ENCODE measurements around the gene CANT1. TPM values are rescaled to one million over a fixed set of nuclear protein-coding genes. Genes with fewer than 3 reads are reported as not detected.

Gene CANT1
- total and polyA plus RNA-seq, 9 of the 15 experiments (the other 6 are each of a cell fraction or from before 2014, with no cell fraction given) = 2.7 to 66.4 (median 22.5) TPM

- Histone ChIP-seq H3K9ac (ENCODE audit: insufficient read depth in 1 of 2, low read depth in 2 of 2, low read length in 2 of 2) (no peak overlapping the region), H3K27me3 (ENCODE audit: control insufficient read depth in 2 of 2, insufficient read depth in 2 of 2, low read length in 2 of 2) (peaks cover 45 to 77% of the 10 kb centered on the region in 2 experiments), H4K20me1 (replicated peaks; ENCODE audit: control insufficient read depth, insufficient read depth, low read length) (peaks cover 4% of the 10 kb centered on the region; the same call in 1 of the 2 replicates), H3K36me3 (ENCODE audit: control insufficient read depth, insufficient read depth, low read length) (no peaks in the 10 kb centered on the region), H3K4me2 (ENCODE audit: insufficient read depth, low read length) (no peak overlapping the region), H3K79me2 (ENCODE audit: control insufficient read depth, insufficient read depth, low read length) (no peaks in the 10 kb centered on the region), H3K9me3 (replicated peaks; ENCODE audit: control insufficient read depth, insufficient read depth, low read depth, low read length) (no peaks in the 10 kb centered on the region), H2AFZ (ENCODE audit: low read depth, low read length) (no peak overlapping the region), H3K4me1 (replicated peaks in 1 of 2; ENCODE audit: control insufficient read depth in 2 of 2, insufficient read depth in 2 of 2, low read length in 2 of 2) (no peaks in the 10 kb centered on the region), H3K4me3 (no peak overlapping the region), H3K9me1 (ENCODE audit: control insufficient read depth, insufficient read depth, low read length) (no peaks in the 10 kb centered on the region), H3K27ac (ENCODE audit: extremely low read depth, low read depth, low read length) (no peak overlapping the region)
- ChIA-PET POLR2A (no interaction called here), CTCF (ENCODE audit: low intra/inter-chr PET ratio) (no interaction called here)
- ATAC-seq (no peak), FAIRE-seq (no peak), DNase-seq (ENCODE audit: extremely low read depth in 1 of 4, low spot score in 3 of 4) (no peak)
- no TSS peak for BruUV-seq (replicated peaks)
- under 1% methylated on average over 6 of the region's 6 CpGs for WGBS (ENCODE audit: insufficient coverage, low coverage, missing lambda C conversion rate)
- in situ Hi-C loops (cut with MboI) (no loop called here), intact Hi-C loops (cut with micrococcal nuclease) (no loop called here)
- TF ChIP-seq KAT8 (IDR thresholded peaks at IDR 0.05; ENCODE audit: low read depth) = no peak
- no peak for TF ChIP-seq MITF (IDR thresholded peaks at IDR 0.05)
- no peak for TF ChIP-seq ZFP36 (IDR thresholded peaks at IDR 0.05; ENCODE audit: low read depth, low read length, partially characterized antibody)
- TF ChIP-seq HNRNPH1 (optimal IDR thresholded peaks at IDR 0.05; ENCODE audit: low read depth, low read length) = no peak
- no peak for TF ChIP-seq NONO (IDR thresholded peaks at IDR 0.05; ENCODE audit: low read depth in 2 of 2, low read length in 1 of 2)
- TF ChIP-seq CHD7 (IDR thresholded peaks at IDR 0.05; ENCODE audit: low read depth, low read length) = no peak
- no peak for TF ChIP-seq E4F1 (CRISPR knock-in tag; IDR thresholded peaks at IDR 0.05; ENCODE audit: borderline replicate concordance)
- no peak for TF ChIP-seq KLF16 (IDR thresholded peaks at IDR 0.05)
Measured at GRCh38 chr17:79036181-79036580, 26.6 kb upstream of the CANT1 start.
